Mucosa of descending colon (tissue), 3 donors: Measurements from ENCODE around the gene RPS18. TPM values are rescaled to one million over a fixed set of nuclear protein-coding genes. Genes with fewer than 3 reads are reported as not detected.
A peak's percentile ranks its signal among the peaks of the same experiment; 100 is the strongest.

ENCODE experiments used
- ATAC-seq: fragments of 200-7000 bp; cut with Tn5 transposase; one replicate; pipeline ENCODE4 v1.9.1; 2020; ENCODE audit warnings: mild to moderate bottlenecking, moderate library complexity
- DNase-seq, 3 donors: peaks; one replicate each; pipeline ENCODE4 v3.0.0-alpha.2; 2020
- H3K36me3 ChIP-seq: fragments of 200-600 bp; one replicate; pipeline ENCODE4 v1.8.0; 2021; ENCODE audit warnings: low read depth, mild to moderate bottlenecking
- H3K4me1 ChIP-seq: fragments of 200-600 bp; one replicate; pipeline ENCODE4 v1.8.0; 2021; ENCODE audit warnings: low read depth, mild to moderate bottlenecking
- H3K4me3 ChIP-seq: fragments of 200-600 bp; one replicate; pipeline ENCODE4 v1.8.0; 2021; ENCODE audit warnings: mild to moderate bottlenecking
- H3K9me3 ChIP-seq: fragments of 200-600 bp; one replicate; pipeline ENCODE4 v1.8.0; 2021; ENCODE audit warnings: mild to moderate bottlenecking
- intact Hi-C, 2 donors: fragments of 100-400 bp; cut with DNase I in 1 of 2; cut with micrococcal nuclease in 1 of 2; formaldehyde crosslinking; loops; one replicate each; pipeline versions ENCODE4 v1.11.0 to v1.11.1; 2022; cut with DNase I, micrococcal nuclease
- total RNA-seq, 3 donors: library from RNA; stranded (reverse); fragmentation: NEBNext Ultra II Directional in 2 of 3; extraction: Animal tissue kit (Norgen Biotek cat#: 25700) in 2 of 3; gene quantifications; one replicate each; pipeline versions ENCODE4 v1.2.1 to v1.2.4, GENCODE V29; 2021 to 2023
- TF ChIP-seq, protein P1 (sequence below): fragments of 200-600 bp; IDR thresholded peaks from one replicate; pipeline ENCODE4 v1.8.0; 2022; ENCODE audit warnings: antibody characterized with exemption, mild to moderate bottlenecking
- donor health status: DM: no; HTN: no; CAD: no; lungs with moderate emphysema.
- donor health status: DM: no; HTN: no; CAD: no.
- donor health status: DM: no; HTN: yes; CAD: no.

Gene RPS18
- total RNA-seq, 3 donors from 2014 or later: 1,579 to 1,936 (median 1,680) TPM

DNA sequence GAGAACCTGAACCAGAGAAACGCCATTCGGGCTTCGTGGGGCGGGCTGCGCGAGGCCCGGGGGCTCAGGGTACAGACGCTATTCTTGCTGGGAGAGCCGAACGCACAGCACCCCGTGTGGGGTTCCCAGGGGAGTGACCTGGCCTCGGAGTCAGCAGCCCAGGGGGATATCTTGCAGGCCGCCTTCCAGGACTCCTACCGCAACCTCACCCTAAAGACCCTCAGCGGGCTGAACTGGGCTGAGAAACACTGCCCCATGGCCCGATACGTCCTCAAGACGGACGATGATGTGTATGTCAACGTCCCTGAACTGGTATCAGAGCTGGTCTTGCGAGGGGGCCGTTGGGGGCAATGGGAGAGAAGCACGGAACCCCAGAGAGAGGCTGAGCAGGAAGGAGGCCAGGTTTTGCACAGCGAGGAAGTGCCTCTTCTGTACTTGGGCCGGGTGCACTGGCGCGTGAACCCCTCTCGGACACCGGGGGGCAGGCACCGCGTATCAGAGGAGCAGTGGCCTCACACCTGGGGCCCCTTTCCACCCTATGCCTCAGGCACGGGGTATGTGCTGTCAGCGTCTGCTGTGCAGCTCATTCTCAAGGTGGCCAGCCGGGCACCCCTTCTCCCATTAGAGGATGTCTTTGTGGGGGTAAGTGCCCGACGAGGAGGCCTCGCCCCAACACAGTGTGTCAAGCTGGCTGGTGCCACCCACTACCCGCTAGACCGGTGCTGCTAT lies 6.0 kb downstream of the RPS18 start:
- intact Hi-C loops: no loop called here

DNA sequence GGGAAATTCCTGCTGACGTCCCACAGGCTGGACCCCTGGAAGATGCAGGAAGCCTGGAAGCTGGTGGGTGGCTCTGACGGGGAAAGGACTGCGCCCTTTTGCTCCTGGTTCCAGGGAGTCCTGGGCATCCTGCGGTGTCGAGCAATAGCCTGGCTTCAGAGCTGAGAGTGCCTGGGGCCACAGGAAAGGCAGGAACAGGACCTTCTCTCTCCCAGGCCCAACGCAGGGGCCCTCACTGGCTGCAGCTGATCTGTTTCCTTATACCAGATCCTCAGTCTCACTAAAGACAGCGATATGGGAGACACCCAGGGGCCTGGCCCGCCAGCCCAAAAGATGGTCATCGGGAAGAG lies 6.5 kb downstream of the RPS18 start:
- DNase-seq (no peak), ATAC-seq (no peak)
- TF ChIP-seq, protein P1, sequence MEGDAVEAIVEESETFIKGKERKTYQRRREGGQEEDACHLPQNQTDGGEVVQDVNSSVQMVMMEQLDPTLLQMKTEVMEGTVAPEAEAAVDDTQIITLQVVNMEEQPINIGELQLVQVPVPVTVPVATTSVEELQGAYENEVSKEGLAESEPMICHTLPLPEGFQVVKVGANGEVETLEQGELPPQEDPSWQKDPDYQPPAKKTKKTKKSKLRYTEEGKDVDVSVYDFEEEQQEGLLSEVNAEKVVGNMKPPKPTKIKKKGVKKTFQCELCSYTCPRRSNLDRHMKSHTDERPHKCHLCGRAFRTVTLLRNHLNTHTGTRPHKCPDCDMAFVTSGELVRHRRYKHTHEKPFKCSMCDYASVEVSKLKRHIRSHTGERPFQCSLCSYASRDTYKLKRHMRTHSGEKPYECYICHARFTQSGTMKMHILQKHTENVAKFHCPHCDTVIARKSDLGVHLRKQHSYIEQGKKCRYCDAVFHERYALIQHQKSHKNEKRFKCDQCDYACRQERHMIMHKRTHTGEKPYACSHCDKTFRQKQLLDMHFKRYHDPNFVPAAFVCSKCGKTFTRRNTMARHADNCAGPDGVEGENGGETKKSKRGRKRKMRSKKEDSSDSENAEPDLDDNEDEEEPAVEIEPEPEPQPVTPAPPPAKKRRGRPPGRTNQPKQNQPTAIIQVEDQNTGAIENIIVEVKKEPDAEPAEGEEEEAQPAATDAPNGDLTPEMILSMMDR: no peak
- Histone ChIP-seq H3K9me3 (no peaks in the 10 kb centered on the region), H3K4me1 (peaks cover 37% of the 10 kb centered on the region), H3K4me3 (no peak overlapping the region), H3K36me3 (no peaks in the 10 kb centered on the region)
- intact Hi-C loops: no loop called here

More for the DNA sequence above, 6.0 kb downstream of the RPS18 start:
- H3K36me3 ChIP-seq: no peaks in the 10 kb centered on the region
- TF ChIP-seq, protein P1: no peak
- H3K4me1 ChIP-seq: peaks cover 42% of the 10 kb centered on the region
- peak in 2 of 3 donors; percentile 56 to 79 for DNase-seq
- ATAC-seq: peak; percentile 0
- peak overlapping the region; percentile 83 for H3K4me3 ChIP-seq
- no peaks in the 10 kb centered on the region for H3K9me3 ChIP-seq

DNA sequence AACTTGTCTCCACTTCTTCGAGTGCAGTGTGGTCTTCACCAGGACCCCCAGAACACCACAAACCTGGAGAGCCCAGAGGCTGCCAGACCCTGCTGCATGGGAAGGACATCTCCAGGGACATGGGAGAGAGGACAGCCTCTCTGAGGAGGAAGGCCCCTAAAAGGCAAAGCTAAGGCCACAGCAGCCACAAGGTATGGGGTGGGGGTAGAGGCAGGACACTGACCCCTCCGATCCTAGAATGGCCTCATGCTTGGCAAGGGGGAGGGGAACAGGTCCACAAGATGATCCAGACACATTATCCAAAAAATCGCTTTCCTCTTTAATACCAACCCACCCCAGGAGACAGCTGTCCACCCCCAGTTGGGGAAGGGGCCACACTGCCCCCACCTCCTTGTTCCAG lies 6.9 kb downstream of the RPS18 start:
- intact Hi-C loops: no loop called here
- no peaks in the 10 kb centered on the region for H3K36me3 ChIP-seq
- no peak for DNase-seq

DNA sequence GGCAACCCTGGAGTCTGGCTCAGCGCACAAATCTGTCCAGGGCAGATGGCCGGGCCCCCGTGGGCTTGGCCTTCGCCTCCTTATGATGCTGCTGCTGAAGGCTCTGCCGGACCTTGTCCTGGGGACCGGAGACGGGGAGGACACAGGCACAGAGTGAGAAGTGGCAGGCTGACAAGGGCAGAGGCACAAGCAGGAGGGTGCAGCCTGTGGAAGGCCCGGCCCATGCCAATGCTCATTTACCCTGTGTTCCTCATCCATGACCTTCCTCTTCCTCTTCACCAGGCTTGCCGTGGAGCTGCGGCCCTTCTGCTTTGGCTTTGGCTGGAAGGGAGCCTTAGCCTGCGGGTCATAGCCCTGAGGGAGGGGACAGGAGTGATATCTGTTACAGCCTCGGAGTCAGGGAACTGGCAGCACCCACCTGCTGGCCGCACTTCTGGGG lies 7.4 kb downstream of the RPS18 start:
- intact Hi-C loops: no loop called here
- DNase-seq: peak in 1 of 3 donors; percentile 33

More for the DNA sequence above, 6.9 kb downstream of the RPS18 start:
- Histone ChIP-seq H3K9me3 (no peaks in the 10 kb centered on the region), H3K4me3 (no peak overlapping the region), H3K4me1 (peaks cover 33% of the 10 kb centered on the region)
- no peak for ATAC-seq
- TF ChIP-seq, protein P1: no peak

DNA sequence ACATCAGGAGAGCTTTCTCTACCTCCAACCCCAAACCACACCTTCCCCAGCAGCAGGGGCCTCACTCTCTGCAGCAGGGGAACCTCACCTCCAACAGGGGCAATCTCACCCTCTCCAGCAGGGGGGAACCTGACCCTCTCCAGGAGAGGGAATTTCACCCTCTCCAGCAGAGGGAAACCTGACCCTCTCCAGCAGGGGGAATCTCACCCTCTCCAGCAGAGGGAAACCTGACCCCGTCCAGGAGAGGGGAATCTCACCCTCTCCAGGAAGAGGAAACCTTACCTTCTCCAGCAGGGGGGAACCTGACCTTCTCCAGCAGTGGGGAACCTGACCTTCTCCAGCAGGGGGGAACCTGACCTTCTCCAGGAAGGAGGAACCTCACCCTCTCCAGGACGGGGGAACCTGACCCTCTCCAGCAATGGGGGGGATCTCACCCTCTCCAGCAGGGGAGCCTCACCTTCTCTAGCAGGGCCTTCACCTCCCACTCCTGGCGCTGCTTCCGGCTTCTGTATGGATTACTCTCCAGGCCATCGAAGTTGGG lies 8.2 kb downstream of the RPS18 start:
- no peak for DNase-seq
- H3K4me1 ChIP-seq: peaks cover 20% of the 10 kb centered on the region
- TF ChIP-seq, protein P1: no peak
- no peaks in the 10 kb centered on the region for H3K9me3 ChIP-seq
- ATAC-seq: peak; percentile 5
- H3K36me3 ChIP-seq: no peaks in the 10 kb centered on the region
- H3K4me3 ChIP-seq: no peak overlapping the region
- intact Hi-C loops: no loop called here

More for the DNA sequence above, 7.4 kb downstream of the RPS18 start:
- H3K36me3 ChIP-seq: no peaks in the 10 kb centered on the region
- TF ChIP-seq, protein P1: no peak
- H3K4me1 ChIP-seq: peaks cover 28% of the 10 kb centered on the region
- ATAC-seq: no peak
- H3K9me3 ChIP-seq: no peaks in the 10 kb centered on the region
- H3K4me3 ChIP-seq: no peak overlapping the region
